Calu3 (cell line): ENCODE results near the gene SHISA6. TPM values are rescaled to one million over a fixed set of nuclear protein-coding genes. Genes with fewer than 3 reads are reported as not detected.

Experiments
- BruUV-seq: library from RNA; stranded (reverse); fragments of 400-500 nt; replicated peaks from 2 replicates; lab custom pipeline; 2021; lab: Mats Ljungman, UMichigan
- CTCF ChIA-PET: fragments of 300-600 bp; sonication (Branson Sonifier 250); formaldehyde crosslinking; loops from one replicate; lab custom pipeline; 2022; ENCODE audit warnings: antibody characterized with exemption; lab: Charles Lee
- DNase-seq: peaks from one replicate; pipeline ENCODE4 v3.0.0; 2022
- H3K27ac Mint-ChIP-seq: one replicate; pipeline ENCODE4 v1.8.0; 2022; ENCODE audit warnings: mixed read lengths; ENCODE audit not compliant: unreplicated experiment
- H3K27me3 Mint-ChIP-seq: one replicate; pipeline ENCODE4 v1.8.0; 2022; ENCODE audit warnings: mixed read lengths; ENCODE audit not compliant: unreplicated experiment
- H3K36me3 Mint-ChIP-seq: one replicate; pipeline ENCODE4 v1.8.0; 2022; ENCODE audit warnings: mild to moderate bottlenecking, moderate library complexity, mixed read lengths; ENCODE audit not compliant: insufficient read depth, unreplicated experiment
- H3K4me1 Mint-ChIP-seq: one replicate; pipeline ENCODE4 v1.8.0; 2022; ENCODE audit warnings: mild to moderate bottlenecking, low read depth, mixed read lengths; ENCODE audit not compliant: unreplicated experiment
- H3K4me3 Mint-ChIP-seq: one replicate; pipeline ENCODE4 v1.8.0; 2022; ENCODE audit warnings: mild to moderate bottlenecking, low read depth, moderate library complexity, mixed read lengths; ENCODE audit not compliant: unreplicated experiment
- H3K9me3 Mint-ChIP-seq: one replicate; pipeline ENCODE4 v1.8.0; 2022; ENCODE audit warnings: low read depth, mixed read lengths; ENCODE audit not compliant: unreplicated experiment
- intact Hi-C: fragments of 100-400 bp; cut with micrococcal nuclease; formaldehyde crosslinking; loops from one replicate; pipeline ENCODE4 v1.10.0; 2022; ENCODE audit not compliant: unreplicated experiment
- total RNA-seq: library from RNA; stranded (reverse); gene quantifications from 2 replicates; pipeline ENCODE4 v1.2.3, GENCODE V29; 2022
- TF ChIP-seq, protein P1 (sequence below): fragments of 200-600 bp; IDR thresholded peaks from one replicate; pipeline ENCODE4 v1.8.0; 2022; ENCODE audit warnings: antibody characterized with exemption; ENCODE audit not compliant: unreplicated experiment

The SHISA6 gene
- total RNA-seq, 1 experiment from 2014 or later: not detected

DNA sequence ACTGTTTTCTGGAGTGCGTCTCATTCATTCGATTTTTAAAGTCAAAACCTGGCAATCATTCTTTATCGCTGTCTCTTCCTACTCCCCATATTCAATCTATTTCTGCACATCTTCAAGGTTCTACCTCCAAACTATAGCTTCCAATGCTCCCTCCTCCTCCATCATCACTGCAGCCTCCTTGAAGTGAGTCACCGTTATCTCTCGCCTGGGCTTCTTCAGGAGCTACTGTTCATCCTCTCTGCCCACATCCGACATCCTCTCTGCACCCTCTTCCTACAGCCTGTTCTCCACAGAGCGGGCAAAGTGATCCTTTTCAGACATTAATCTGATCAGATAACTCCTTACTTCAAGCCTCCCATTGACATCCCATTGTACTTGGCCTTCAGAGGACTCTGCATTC, 213.1 kb downstream of the SHISA6 start:
- Mint-ChIP-seq H3K4me3 (no peak overlapping the region), H3K27me3 (no peaks in the 10 kb centered on the region), H3K27ac (no peak overlapping the region), H3K9me3 (peaks cover 9% of the 10 kb centered on the region), H3K36me3 (no peaks in the 10 kb centered on the region), H3K4me1 (no peaks in the 10 kb centered on the region)
- CTCF ChIA-PET: no interaction called here
- no TSS peak for BruUV-seq
- intact Hi-C loops: no loop called here
- TF ChIP-seq, protein P1, sequence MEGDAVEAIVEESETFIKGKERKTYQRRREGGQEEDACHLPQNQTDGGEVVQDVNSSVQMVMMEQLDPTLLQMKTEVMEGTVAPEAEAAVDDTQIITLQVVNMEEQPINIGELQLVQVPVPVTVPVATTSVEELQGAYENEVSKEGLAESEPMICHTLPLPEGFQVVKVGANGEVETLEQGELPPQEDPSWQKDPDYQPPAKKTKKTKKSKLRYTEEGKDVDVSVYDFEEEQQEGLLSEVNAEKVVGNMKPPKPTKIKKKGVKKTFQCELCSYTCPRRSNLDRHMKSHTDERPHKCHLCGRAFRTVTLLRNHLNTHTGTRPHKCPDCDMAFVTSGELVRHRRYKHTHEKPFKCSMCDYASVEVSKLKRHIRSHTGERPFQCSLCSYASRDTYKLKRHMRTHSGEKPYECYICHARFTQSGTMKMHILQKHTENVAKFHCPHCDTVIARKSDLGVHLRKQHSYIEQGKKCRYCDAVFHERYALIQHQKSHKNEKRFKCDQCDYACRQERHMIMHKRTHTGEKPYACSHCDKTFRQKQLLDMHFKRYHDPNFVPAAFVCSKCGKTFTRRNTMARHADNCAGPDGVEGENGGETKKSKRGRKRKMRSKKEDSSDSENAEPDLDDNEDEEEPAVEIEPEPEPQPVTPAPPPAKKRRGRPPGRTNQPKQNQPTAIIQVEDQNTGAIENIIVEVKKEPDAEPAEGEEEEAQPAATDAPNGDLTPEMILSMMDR: no peak
- no peak for DNase-seq

DNA sequence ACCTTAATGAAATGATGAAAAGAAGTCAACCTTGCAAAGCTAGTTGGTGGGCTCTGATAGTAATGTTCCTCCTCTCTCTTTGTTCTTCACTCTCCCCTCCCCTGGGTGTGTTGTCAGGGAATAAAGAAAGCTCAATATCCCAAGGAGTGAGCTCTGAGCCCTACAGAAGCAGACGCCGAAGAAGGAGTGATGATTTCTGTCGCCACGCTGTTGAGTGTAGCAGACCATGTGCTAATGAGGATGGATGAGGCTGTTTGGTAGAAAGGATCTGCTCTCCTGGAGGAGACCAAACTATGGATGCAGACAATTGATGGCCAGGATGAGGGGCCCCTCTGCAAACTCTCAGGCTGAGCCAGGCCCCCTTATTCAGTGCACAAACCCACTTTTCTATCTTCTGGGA, 217.3 kb downstream of the SHISA6 start:
- CTCF ChIA-PET: interaction anchor here (0.6 kb wide), 1 partner anchor 118 kb away, joined by 3 read pairs; no protein-coding TSS in a partner anchor
- DNase-seq: no peak
- Mint-ChIP-seq H3K36me3 (no peaks in the 10 kb centered on the region), H3K4me1 (no peaks in the 10 kb centered on the region), H3K9me3 (peaks cover 9% of the 10 kb centered on the region), H3K4me3 (no peak overlapping the region), H3K27me3 (no peaks in the 10 kb centered on the region), H3K27ac (no peak overlapping the region)
- intact Hi-C loops: no loop called here
- BruUV-seq: no TSS peak
- TF ChIP-seq, protein P1: no peak

DNA sequence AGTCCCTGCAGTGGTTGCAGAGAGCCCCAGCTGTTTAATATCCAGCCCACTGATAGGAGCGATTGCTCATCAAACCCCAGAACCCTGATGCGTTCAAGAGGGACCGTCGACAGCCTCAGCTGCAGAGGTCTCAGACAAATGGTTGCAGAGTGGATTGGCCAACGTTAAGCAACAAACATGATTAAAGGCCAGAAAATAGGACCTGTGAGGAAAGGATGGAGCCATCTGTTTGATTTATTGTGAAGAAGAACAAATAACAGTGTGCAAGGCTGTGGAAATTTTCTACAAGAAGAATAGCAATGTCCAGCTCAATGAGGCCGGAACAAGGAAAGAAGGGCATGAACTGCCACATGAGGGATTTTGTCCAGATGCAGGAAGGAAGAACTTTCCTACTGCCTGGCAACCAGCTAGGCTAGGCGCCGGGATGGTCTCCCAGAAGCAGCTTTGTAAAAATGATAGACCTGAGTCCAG, 218.9 kb downstream of the SHISA6 start:
- intact Hi-C loops: no loop called here
- CTCF ChIA-PET: no interaction called here
- DNase-seq: no peak
- Mint-ChIP-seq H3K27ac (no peak overlapping the region), H3K9me3 (peaks cover 3% of the 10 kb centered on the region), H3K4me3 (no peak overlapping the region), H3K27me3 (no peaks in the 10 kb centered on the region), H3K4me1 (no peaks in the 10 kb centered on the region), H3K36me3 (no peaks in the 10 kb centered on the region)
- BruUV-seq: no TSS peak
- TF ChIP-seq, protein P1: no peak

DNA sequence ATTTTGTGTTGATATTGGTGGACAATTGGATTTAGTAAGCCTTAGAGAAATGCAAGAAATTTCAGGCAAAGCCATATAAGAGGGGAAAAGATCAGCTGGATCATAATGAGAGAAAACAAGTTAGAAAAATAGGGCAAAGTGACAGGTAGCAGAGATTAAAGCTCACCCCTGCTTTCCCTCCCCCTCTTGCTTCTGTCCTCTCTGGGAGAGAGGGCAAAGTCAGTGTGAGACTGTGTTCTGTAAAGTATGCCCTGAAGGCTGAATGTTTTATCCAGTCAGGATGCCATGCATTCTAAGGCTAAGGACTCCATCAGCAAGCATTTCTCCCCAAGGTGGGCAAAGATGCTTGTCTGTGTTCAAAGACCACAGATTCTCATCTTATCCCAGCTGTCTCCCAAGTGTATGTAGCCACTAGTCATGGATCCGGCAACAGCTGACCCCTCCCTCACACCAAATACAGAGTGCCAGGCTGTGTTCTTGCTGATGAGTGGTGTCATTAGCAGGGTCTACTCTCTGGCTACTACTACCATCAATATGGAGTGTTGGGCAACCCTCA, 221.1 kb downstream of the SHISA6 start:
- no peak overlapping the region for H3K27ac Mint-ChIP-seq
- no peak for DNase-seq
- intact Hi-C loops: no loop called here
- TF ChIP-seq, protein P1: no peak
- BruUV-seq: no TSS peak
- H3K4me1 Mint-ChIP-seq: no peaks in the 10 kb centered on the region
- no peak overlapping the region for H3K4me3 Mint-ChIP-seq
- peaks cover 3% of the 10 kb centered on the region for H3K9me3 Mint-ChIP-seq
- H3K27me3 Mint-ChIP-seq: no peaks in the 10 kb centered on the region
- CTCF ChIA-PET: no interaction called here
- no peaks in the 10 kb centered on the region for H3K36me3 Mint-ChIP-seq
